GM15510 (cell line): Measurements from ENCODE around the gene CLSTN1.
A peak's percentile ranks its signal among the peaks of the same experiment; 100 is the strongest.

Experiments
- POLR2A ChIP-seq: IDR thresholded peaks from 3 replicates; pipeline ENCODE4 v1.6.1; 2011; ENCODE audit warnings: borderline replicate concordance; ENCODE audit not compliant: insufficient read length; ENCODE audit errors: extremely low read depth

CLSTN1 gene

GRCh38 chr1:9823693-9823942, 147 bp downstream of the CLSTN1 start:
- TF ChIP-seq POLR2A = peak; percentile 81

GRCh38 chr1:9822897-9823692, 670 bp downstream of the CLSTN1 start:
- no peak for TF ChIP-seq POLR2A

GRCh38 chr1:9822490-9822889, 1.3 kb downstream of the CLSTN1 start:
- no peak for TF ChIP-seq POLR2A

GRCh38 chr1:9821710-9822109, 2.1 kb downstream of the CLSTN1 start:
- TF ChIP-seq POLR2A = no peak

GRCh38 chr1:9820521-9820920, 3.2 kb downstream of the CLSTN1 start:
- no peak for TF ChIP-seq POLR2A

GRCh38 chr1:9817734-9818133, 6.0 kb downstream of the CLSTN1 start:
- TF ChIP-seq POLR2A = no peak

- TF ChIP-seq POLR2A = no peak
Measured at GRCh38 chr1:9816199-9816598, 7.6 kb downstream of the CLSTN1 start.

GRCh38 chr1:9815150-9815549, 8.6 kb downstream of the CLSTN1 start:
- TF ChIP-seq POLR2A = no peak

GRCh38 chr1:9814619-9815018, 9.1 kb downstream of the CLSTN1 start:
- TF ChIP-seq POLR2A = no peak

- TF ChIP-seq POLR2A = no peak
Measured at GRCh38 chr1:9811239-9811966, 12.4 kb downstream of the CLSTN1 start.

GRCh38 chr1:9809100-9809510, 14.7 kb downstream of the CLSTN1 start:
- no peak for TF ChIP-seq POLR2A

GRCh38 chr1:9808459-9808858, 15.3 kb downstream of the CLSTN1 start:
- no peak for TF ChIP-seq POLR2A

- TF ChIP-seq POLR2A = no peak
Measured at GRCh38 chr1:9807541-9807940, 16.2 kb downstream of the CLSTN1 start.

- no peak for TF ChIP-seq POLR2A
Measured at GRCh38 chr1:9805006-9805508, 18.7 kb downstream of the CLSTN1 start.

GRCh38 chr1:9801909-9802308, 21.9 kb downstream of the CLSTN1 start:
- no peak for TF ChIP-seq POLR2A
